Measurements from ENCODE around the gene STXBP3. TPM values are rescaled to one million over a fixed set of nuclear protein-coding genes. Genes with fewer than 3 reads are reported as not detected.

STXBP3 gene
- total and polyA plus RNA-seq, 5 donors from 2014 or later = 43.5 to 71.8 (median 55.6) TPM

- Histone ChIP-seq H3K27ac (ENCODE audit: insufficient read depth, low read length, poor library complexity, severe bottlenecking) (no peak overlapping the region), H3K36me3 (ENCODE audit: control insufficient read depth, insufficient read depth, low read length) (no peaks in the 10 kb centered on the region), H3K4me3 (ENCODE audit: low read depth, low read length) (no peak overlapping the region), H3K4me1 (ENCODE audit: control insufficient read depth, insufficient read depth, low read length, poor library complexity, severe bottlenecking) (no peaks in the 10 kb centered on the region), H3K27me3 (ENCODE audit: control insufficient read depth, insufficient read depth, low read length) (peaks cover 4% of the 10 kb centered on the region), H3K9me3 (ENCODE audit: control insufficient read depth in 2 of 2, low read length in 2 of 2) (no peaks in the 10 kb centered on the region)
- no peak overlapping the region for H3K4me3 Mint-ChIP-seq
- no peak for DNase-seq
- no peak overlapping the region for H3K27ac Mint-ChIP-seq
- H3K36me3 Mint-ChIP-seq = no peaks in the 10 kb centered on the region
- no peak for ATAC-seq (ENCODE audit: low read depth in 2 of 2)
- H3K9me3 Mint-ChIP-seq = peaks cover 0 to 2% (median 0%) of the 10 kb centered on the region in 7 donors
- H3K27me3 Mint-ChIP-seq = peaks cover 19% of the 10 kb centered on the region
- peaks cover 0 to 8% (median 2%) of the 10 kb centered on the region in 4 donors for H3K4me1 Mint-ChIP-seq
Observed at GRCh38 chr1:108823632-108824031, 77.2 kb downstream of the STXBP3 start.

GRCh38 chr1:108824051-108824450 is 77.6 kb downstream of the STXBP3 start:
- Histone ChIP-seq H3K27ac (ENCODE audit: insufficient read depth, low read length, poor library complexity, severe bottlenecking) (no peak overlapping the region), H3K9me3 (ENCODE audit: control insufficient read depth in 2 of 2, low read length in 2 of 2) (no peaks in the 10 kb centered on the region), H3K4me1 (ENCODE audit: control insufficient read depth, insufficient read depth, low read length, poor library complexity, severe bottlenecking) (no peaks in the 10 kb centered on the region), H3K36me3 (ENCODE audit: control insufficient read depth, insufficient read depth, low read length) (no peaks in the 10 kb centered on the region), H3K4me3 (ENCODE audit: low read depth, low read length) (no peak overlapping the region), H3K27me3 (ENCODE audit: control insufficient read depth, insufficient read depth, low read length) (peaks cover 4% of the 10 kb centered on the region)
- Mint-ChIP-seq H3K4me3 (no peak overlapping the region), H3K9me3 (peaks cover 0 to 2% (median 0%) of the 10 kb centered on the region in 7 donors), H3K27ac (no peak overlapping the region), H3K4me1 (peaks cover 0 to 8% (median 2%) of the 10 kb centered on the region in 4 donors), H3K27me3 (peaks cover 19% of the 10 kb centered on the region), H3K36me3 (no peaks in the 10 kb centered on the region)
- ATAC-seq (ENCODE audit: low read depth in 2 of 2) (no peak), DNase-seq (no peak)

GRCh38 chr1:108826081-108826635 is 79.7 kb downstream of the STXBP3 start:
- peaks cover 4% of the 10 kb centered on the region for H3K27me3 ChIP-seq (ENCODE audit: control insufficient read depth, insufficient read depth, low read length)
- no peaks in the 10 kb centered on the region for H3K9me3 ChIP-seq (ENCODE audit: control insufficient read depth in 2 of 2, low read length in 2 of 2)
- peaks cover under 1% of the 10 kb centered on the region for H3K4me1 ChIP-seq (ENCODE audit: control insufficient read depth, insufficient read depth, low read length, poor library complexity, severe bottlenecking)
- H3K36me3 ChIP-seq (ENCODE audit: control insufficient read depth, insufficient read depth, low read length) = no peaks in the 10 kb centered on the region
- H3K27ac ChIP-seq (ENCODE audit: insufficient read depth, low read length, poor library complexity, severe bottlenecking) = no peak overlapping the region
- DNase-seq (no peak), ATAC-seq (ENCODE audit: low read depth in 2 of 2) (no peak)
- H3K9me3 Mint-ChIP-seq = no peaks in the 10 kb centered on the region
- H3K4me3 Mint-ChIP-seq = no peak overlapping the region
- no peak overlapping the region for H3K4me3 ChIP-seq (ENCODE audit: low read depth, low read length)
- H3K27ac Mint-ChIP-seq = no peak overlapping the region
- peaks cover 21% of the 10 kb centered on the region for H3K27me3 Mint-ChIP-seq
- no peaks in the 10 kb centered on the region for H3K36me3 Mint-ChIP-seq
- peaks cover 0 to 11% (median 4%) of the 10 kb centered on the region in 4 donors for H3K4me1 Mint-ChIP-seq

DNA sequence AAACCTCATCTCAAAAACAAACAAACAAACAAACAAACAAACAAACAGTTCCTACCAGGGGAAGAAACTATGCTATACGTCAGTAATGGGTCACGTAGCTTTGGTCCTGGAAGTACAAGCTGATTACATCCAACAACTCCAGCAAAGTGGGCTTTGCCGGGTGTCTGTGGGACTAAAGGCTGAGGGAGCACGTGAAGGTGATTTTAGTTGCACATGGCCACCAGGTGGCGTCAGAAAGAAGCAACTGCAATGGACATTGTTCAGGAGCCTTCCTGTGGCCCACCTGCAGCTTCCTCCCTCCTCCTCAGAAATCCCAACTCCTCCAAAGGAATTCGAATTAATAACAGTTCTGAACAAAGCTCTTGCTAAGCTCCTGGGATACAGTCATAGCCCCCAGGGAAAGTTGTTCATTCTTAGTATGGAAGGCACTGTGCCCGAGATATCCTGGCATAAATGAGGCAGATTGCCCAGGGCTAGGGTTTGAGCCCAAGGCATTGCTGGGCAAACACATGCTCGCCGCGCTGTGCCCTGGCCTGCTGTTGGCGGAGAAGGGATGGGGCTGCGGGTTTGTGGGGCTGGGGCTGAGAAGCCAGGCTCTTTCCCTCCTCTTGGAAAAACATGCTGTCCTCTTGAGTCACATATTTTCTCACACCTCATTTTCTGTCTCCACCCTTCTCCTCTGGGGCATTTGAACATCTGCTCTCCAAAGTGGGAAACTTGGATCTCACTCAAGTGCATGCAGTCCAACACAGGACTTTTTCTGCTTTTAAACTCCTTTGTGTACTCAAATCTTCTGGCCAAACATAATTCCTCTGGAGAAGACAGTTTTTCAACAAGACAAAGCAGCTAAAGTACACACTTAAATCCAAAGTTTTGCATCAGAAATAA is 81.8 kb downstream of the STXBP3 start:
- no peak overlapping the region for H3K4me3 ChIP-seq (ENCODE audit: low read depth, low read length)
- no peak overlapping the region for H3K27ac ChIP-seq (ENCODE audit: insufficient read depth, low read length, poor library complexity, severe bottlenecking)
- H3K27me3 Mint-ChIP-seq = peaks cover 15% of the 10 kb centered on the region
- peaks cover 0 to 19% (median 9%) of the 10 kb centered on the region in 4 donors for H3K4me1 Mint-ChIP-seq
- no peaks in the 10 kb centered on the region for H3K36me3 ChIP-seq (ENCODE audit: control insufficient read depth, insufficient read depth, low read length)
- no peaks in the 10 kb centered on the region for H3K9me3 ChIP-seq (ENCODE audit: control insufficient read depth in 2 of 2, low read length in 2 of 2)
- DNase-seq (peak; percentile 53 to 77 (median 56)), ATAC-seq (ENCODE audit: low read depth in 2 of 2) (peak in 1 of 2 donors; percentile 44)
- H3K4me3 Mint-ChIP-seq = no peak overlapping the region
- peaks cover 7% of the 10 kb centered on the region for H3K4me1 ChIP-seq (ENCODE audit: control insufficient read depth, insufficient read depth, low read length, poor library complexity, severe bottlenecking)
- H3K27me3 ChIP-seq (ENCODE audit: control insufficient read depth, insufficient read depth, low read length) = peaks cover 4% of the 10 kb centered on the region
- peak overlapping the region in 1 of 3 donors; percentile 56 for H3K27ac Mint-ChIP-seq
- H3K9me3 Mint-ChIP-seq = no peaks in the 10 kb centered on the region
- no peaks in the 10 kb centered on the region for H3K36me3 Mint-ChIP-seq

DNA sequence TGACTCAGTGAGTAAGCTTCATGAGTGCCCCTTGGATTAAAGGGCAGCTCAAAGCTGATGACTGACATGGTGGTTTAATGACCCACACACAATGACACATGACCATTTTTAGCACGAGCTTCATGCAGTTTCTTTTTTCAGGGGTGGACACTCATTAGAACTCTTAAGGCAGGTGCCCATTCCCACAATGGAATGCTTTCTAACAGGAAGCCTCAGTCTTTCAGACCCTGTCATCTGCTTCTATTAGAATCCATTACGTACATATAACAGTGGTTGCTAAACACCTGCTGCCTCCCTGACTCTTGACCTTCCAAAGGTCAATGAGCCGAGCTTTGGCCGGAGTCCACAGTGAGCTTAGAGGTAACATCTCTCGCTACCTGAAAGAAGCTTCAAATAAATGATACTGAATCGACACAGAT is 83.0 kb downstream of the STXBP3 start:
- Histone ChIP-seq H3K27me3 (ENCODE audit: control insufficient read depth, insufficient read depth, low read length) (no peaks in the 10 kb centered on the region), H3K9me3 (ENCODE audit: control insufficient read depth in 2 of 2, low read length in 2 of 2) (no peaks in the 10 kb centered on the region), H3K36me3 (ENCODE audit: control insufficient read depth, insufficient read depth, low read length) (no peaks in the 10 kb centered on the region), H3K4me3 (ENCODE audit: low read depth, low read length) (no peak overlapping the region), H3K27ac (ENCODE audit: insufficient read depth, low read length, poor library complexity, severe bottlenecking) (no peak overlapping the region), H3K4me1 (ENCODE audit: control insufficient read depth, insufficient read depth, low read length, poor library complexity, severe bottlenecking) (peaks cover 7% of the 10 kb centered on the region)
- Mint-ChIP-seq H3K36me3 (no peaks in the 10 kb centered on the region), H3K4me1 (peaks cover 0 to 19% (median 9%) of the 10 kb centered on the region in 4 donors), H3K9me3 (no peaks in the 10 kb centered on the region), H3K27me3 (peaks cover 15% of the 10 kb centered on the region), H3K4me3 (no peak overlapping the region), H3K27ac (no peak overlapping the region)
- DNase-seq (no peak), ATAC-seq (ENCODE audit: low read depth in 2 of 2) (no peak)

GRCh38 chr1:108830119-108831008 is 83.9 kb downstream of the STXBP3 start:
- H3K36me3 ChIP-seq (ENCODE audit: control insufficient read depth, insufficient read depth, low read length) = no peaks in the 10 kb centered on the region
- H3K4me1 Mint-ChIP-seq = peaks cover 0 to 19% (median 9%) of the 10 kb centered on the region in 4 donors
- no peaks in the 10 kb centered on the region for H3K9me3 ChIP-seq (ENCODE audit: control insufficient read depth in 2 of 2, low read length in 2 of 2)
- H3K27ac ChIP-seq (ENCODE audit: insufficient read depth, low read length, poor library complexity, severe bottlenecking) = no peak overlapping the region
- peaks cover 15% of the 10 kb centered on the region for H3K27me3 Mint-ChIP-seq
- peaks cover 7% of the 10 kb centered on the region for H3K4me1 ChIP-seq (ENCODE audit: control insufficient read depth, insufficient read depth, low read length, poor library complexity, severe bottlenecking)
- H3K27ac Mint-ChIP-seq = no peak overlapping the region
- DNase-seq (no peak), ATAC-seq (ENCODE audit: low read depth in 2 of 2) (no peak)
- H3K4me3 ChIP-seq (ENCODE audit: low read depth, low read length) = no peak overlapping the region
- no peak overlapping the region for H3K4me3 Mint-ChIP-seq
- H3K27me3 ChIP-seq (ENCODE audit: control insufficient read depth, insufficient read depth, low read length) = no peaks in the 10 kb centered on the region
- H3K9me3 Mint-ChIP-seq = peaks cover 0 to 1% (median 0%) of the 10 kb centered on the region in 7 donors
- no peaks in the 10 kb centered on the region for H3K36me3 Mint-ChIP-seq

GRCh38 chr1:108831225-108831624 is 84.8 kb downstream of the STXBP3 start:
- no peak overlapping the region for H3K27ac ChIP-seq (ENCODE audit: insufficient read depth, low read length, poor library complexity, severe bottlenecking)
- H3K36me3 Mint-ChIP-seq = no peaks in the 10 kb centered on the region
- no peaks in the 10 kb centered on the region for H3K36me3 ChIP-seq (ENCODE audit: control insufficient read depth, insufficient read depth, low read length)
- H3K4me1 ChIP-seq (ENCODE audit: control insufficient read depth, insufficient read depth, low read length, poor library complexity, severe bottlenecking) = peaks cover 7% of the 10 kb centered on the region
- ATAC-seq (ENCODE audit: low read depth in 2 of 2) = no peak
- H3K27me3 Mint-ChIP-seq = peaks cover 15% of the 10 kb centered on the region
- no peak overlapping the region for H3K4me3 ChIP-seq (ENCODE audit: low read depth, low read length)
- H3K4me3 Mint-ChIP-seq = no peak overlapping the region
- DNase-seq = peak in 1 of 3 donors; percentile 44
- H3K9me3 Mint-ChIP-seq = peaks cover 0 to 1% (median 0%) of the 10 kb centered on the region in 7 donors
- H3K9me3 ChIP-seq (ENCODE audit: control insufficient read depth in 2 of 2, low read length in 2 of 2) = no peaks in the 10 kb centered on the region
- H3K27ac Mint-ChIP-seq = peak overlapping the region in 1 of 3 donors; percentile 25
- peaks cover 0 to 19% (median 9%) of the 10 kb centered on the region in 4 donors for H3K4me1 Mint-ChIP-seq
- H3K27me3 ChIP-seq (ENCODE audit: control insufficient read depth, insufficient read depth, low read length) = no peaks in the 10 kb centered on the region

Measured in CD4-positive, CD25-positive, alpha-beta regulatory T cell (primary cell).